Kidney (tissue), 14 donors: ENCODE results near the gene AP2B1. TPM values are rescaled to one million over a fixed set of nuclear protein-coding genes. Genes with fewer than 3 reads are reported as not detected.
A peak's percentile ranks its signal among the peaks of the same experiment; 100 is the strongest.

ENCODE experiments used
- DNase-seq, 5 donors: peaks; one replicate each; pipeline ENCODE4 v3.0.0-alpha.2; 2013 to 2020
- FAIRE-seq: peaks from 2 replicates; lab custom pipeline; 2012; peaks lifted over from hg19 to GRCh38; lab: Jason Lieb, UNC
- H3K27ac ChIP-seq, 2 donors: one replicate each; pipeline ENCODE4 v1.7.0; 2013; ENCODE audit warnings: low read depth in 2 of 2, low read length in 2 of 2, inconsistent platforms in 1 of 2
- H3K27me3 ChIP-seq: one replicate; pipeline ENCODE4 v1.7.1; 2013; ENCODE audit warnings: low read length, inconsistent platforms; ENCODE audit not compliant: control insufficient read depth, insufficient read depth
- H3K36me3 ChIP-seq, 3 donors: one replicate each; pipeline versions ENCODE4 v1.7.0 to v1.7.1; 2013; ENCODE audit warnings: low read length in 3 of 3, control low read depth in 1 of 3, inconsistent platforms in 1 of 3; ENCODE audit not compliant: insufficient read depth in 3 of 3, control insufficient read depth in 2 of 3
- H3K4me1 ChIP-seq, 3 donors: one replicate each; pipeline versions ENCODE4 v1.7.0 to v1.7.1; 2013; ENCODE audit warnings: low read length in 3 of 3, inconsistent platforms in 1 of 3, low read depth in 1 of 3; ENCODE audit not compliant: control insufficient read depth in 2 of 3, insufficient read depth in 2 of 3
- H3K4me3 ChIP-seq, 3 donors: one replicate each; pipeline versions ENCODE4 v1.7.0 to v1.8.1; 2013; ENCODE audit warnings: low read length in 3 of 3, control low read depth in 1 of 3, inconsistent platforms in 1 of 3
- H3K9ac ChIP-seq, 3 donors: one replicate each; pipeline versions ENCODE4 v1.7.0 to v1.7.1; 2013; ENCODE audit warnings: low read length in 3 of 3, control low read depth in 1 of 3, inconsistent platforms in 1 of 3
- H3K9me3 ChIP-seq, 3 donors: one replicate each; pipeline versions ENCODE4 v1.7.0 to v1.7.1; 2013; ENCODE audit warnings: low read length in 3 of 3, control low read depth in 1 of 3, inconsistent platforms in 1 of 3; ENCODE audit not compliant: control insufficient read depth in 2 of 3, insufficient read depth in 1 of 3
- CTCF ChIP-seq: IDR thresholded peaks from 3 replicates; pipeline ENCODE4 v1.5.1; 2012; ENCODE audit warnings: mild to moderate bottlenecking, moderate library complexity, borderline replicate concordance; ENCODE audit not compliant: insufficient read depth; ENCODE audit errors: extremely low read depth
- intact Hi-C: fragments of 100-400 bp; cut with DNase I; formaldehyde crosslinking; loops from one replicate; pipeline ENCODE4 v1.11.1; 2022
- polyA plus RNA-seq: library from polyadenylated mRNA; stranded (reverse); fragments of 350-450 nt; fragmentation: Illumina TruSeq; extraction: RNeasy Lipid Tissue Mini Kit (QIAGEN cat#74804); gene quantifications from one replicate; pipeline ENCODE4 v1.2.3, GENCODE V29; 2014; ENCODE audit warnings: low read depth, low replicate concordance; ENCODE audit not compliant: insufficient read depth
- total RNA-seq: library from RNA; stranded (reverse); fragmentation: NEBNext Ultra II Directional; extraction: Animal tissue kit (Norgen Biotek cat#: 25700); gene quantifications from one replicate; pipeline ENCODE4 v1.2.1, GENCODE V29; 2021
- donor health status: control.
- donor health status: control.
- donor health status: control.
- donor health status: control.
- donor health status: control.
- donor health status: DM: yes; HTN: yes; CAD: no.
- donor health status: Normal renal cell carcinoma (clear cell type).

Gene AP2B1
- total and polyA plus RNA-seq, 2 donors from 2014 or later: 74.0 to 242 TPM

- Histone ChIP-seq H3K4me3 (no peak overlapping the region), H3K9ac (no peak overlapping the region), H3K9me3 (no peaks in the 10 kb centered on the region), H3K4me1 (peaks cover 0 to 2% (median 0%) of the 10 kb centered on the region in 3 donors), H3K36me3 (no peaks in the 10 kb centered on the region), H3K27me3 (no peaks in the 10 kb centered on the region), H3K27ac (no peak overlapping the region)
- no peak for FAIRE-seq
- intact Hi-C loops: loop anchor here (5.0 kb wide), 1 partner anchor 41 kb away; the partner anchor contains the start of gene TAF15
- DNase-seq: no peak
- TF ChIP-seq CTCF: no peak
These were observed 179.4 kb downstream of the AP2B1 start for GRCh38 chr17:35766489-35766877.

- no peaks in the 10 kb centered on the region for H3K9me3 ChIP-seq
- intact Hi-C loops: loop anchor here (5.0 kb wide), 1 partner anchor 40 kb away; the partner anchor contains the start of gene TAF15
- FAIRE-seq: no peak
These were observed 179.9 kb downstream of the AP2B1 start for GRCh38 chr17:35766903-35767510.

GRCh38 chr17:35768797-35769196 is 181.7 kb downstream of the AP2B1 start:
- Histone ChIP-seq H3K9ac (no peak overlapping the region), H3K27me3 (no peaks in the 10 kb centered on the region), H3K4me3 (no peak overlapping the region), H3K27ac (no peak overlapping the region), H3K36me3 (no peaks in the 10 kb centered on the region), H3K4me1 (peaks cover 0 to 2% (median 0%) of the 10 kb centered on the region in 3 donors), H3K9me3 (no peaks in the 10 kb centered on the region)
- no peak for TF ChIP-seq CTCF
- intact Hi-C loops: loop anchor here (5.0 kb wide), 1 partner anchor 39 kb away; the partner anchor contains the start of gene TAF15
- no peak for FAIRE-seq
- DNase-seq: no peak

More at GRCh38 chr17:35766903-35767510, 179.9 kb downstream of the AP2B1 start:
- Histone ChIP-seq H3K27me3 (no peaks in the 10 kb centered on the region), H3K4me3 (no peak overlapping the region), H3K4me1 (peaks cover 0 to 2% (median 0%) of the 10 kb centered on the region in 3 donors), H3K9ac (no peak overlapping the region), H3K27ac (no peak overlapping the region), H3K36me3 (no peaks in the 10 kb centered on the region)
- TF ChIP-seq CTCF: peak; percentile 20
- DNase-seq: peak in 1 of 5 donors; percentile 55
